Activated CD8-positive, alpha-beta memory T cell treated with anti-CD3 and anti-CD28 coated beads, Interleukin-2, amount 50 U/mL, for 48 hours (primary cell): ENCODE data around the gene RLN3.

Experiments
- DNase-seq: peaks from one replicate; pipeline ENCODE4 v3.0.0-alpha.2; 2020

The RLN3 gene

GRCh38 chr19:14056069-14056666 is 28.2 kb downstream of the RLN3 start:
- DNase-seq, result no peak

DNA sequence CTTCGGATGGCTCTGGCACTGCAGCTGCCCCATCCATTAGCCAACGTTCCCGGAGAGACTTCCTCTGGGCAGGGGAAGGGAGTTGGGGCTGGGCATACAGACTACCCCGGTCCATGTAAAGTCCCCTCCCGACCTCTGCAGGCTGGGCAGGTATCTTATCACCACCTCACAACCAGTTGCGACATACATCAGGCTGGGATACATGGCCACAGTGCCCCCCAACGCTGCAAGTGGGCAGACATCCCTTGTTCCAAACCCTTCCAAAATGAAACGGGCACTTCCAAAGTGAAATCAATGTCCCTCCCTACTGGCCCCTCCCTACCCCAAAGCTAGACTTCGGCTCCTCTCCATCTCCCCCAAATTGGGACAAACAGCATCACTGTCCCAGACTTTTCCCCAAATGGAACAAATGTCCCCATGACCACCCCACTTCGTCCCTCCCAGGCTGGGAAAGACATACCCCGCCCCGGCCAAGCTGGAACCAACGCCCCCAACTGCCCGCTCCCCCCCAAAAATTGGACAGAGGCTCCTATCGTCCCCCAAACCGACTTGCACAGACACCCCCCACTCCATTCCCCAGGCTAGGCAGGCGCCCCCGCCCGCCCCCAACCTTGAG is 28.9 kb downstream of the RLN3 start:
- DNase-seq, result no peak

DNA sequence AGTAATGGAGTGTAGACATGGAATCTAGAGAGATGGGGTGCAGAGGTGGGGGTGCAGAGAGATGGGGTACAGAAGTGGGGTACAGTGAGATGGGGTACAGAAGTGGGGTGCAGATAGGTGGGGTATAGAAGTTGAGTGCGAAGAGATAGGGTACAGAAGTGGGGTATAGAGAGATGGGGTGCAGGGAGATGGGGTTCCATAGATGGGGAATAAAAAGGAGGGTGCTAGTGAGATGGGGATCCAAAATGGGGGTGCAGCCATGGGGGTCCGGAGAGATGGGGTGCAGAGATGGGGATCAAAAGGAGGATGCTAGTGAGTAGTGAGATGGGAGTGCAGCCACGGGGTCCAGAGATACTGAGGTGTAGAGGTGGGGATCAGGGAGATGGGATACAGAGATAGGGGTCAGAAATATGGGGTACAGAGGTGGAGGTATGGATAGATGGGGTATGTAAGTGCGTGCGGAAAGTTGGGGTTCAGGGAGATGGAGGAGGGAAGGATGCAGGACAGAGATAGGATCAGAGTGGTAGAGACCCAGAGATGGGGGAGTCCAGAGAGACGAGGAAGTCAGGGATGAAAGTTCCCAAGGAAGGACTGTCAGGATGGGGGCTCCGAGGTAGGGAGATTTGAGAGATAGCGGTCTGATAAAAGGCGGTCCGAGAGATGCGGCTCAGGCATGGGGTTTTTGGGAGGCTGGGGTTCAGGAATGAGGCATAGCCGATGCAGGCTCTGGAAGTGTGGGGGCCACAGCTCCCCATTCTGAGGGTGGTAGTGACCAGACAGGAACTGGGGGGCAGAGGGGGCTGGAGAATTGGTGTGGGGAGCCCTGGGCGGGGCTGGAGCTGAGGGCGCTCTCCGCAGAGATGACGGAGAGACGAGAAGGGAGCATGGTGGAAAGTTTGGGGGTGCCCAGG is 30.5 kb downstream of the RLN3 start:
- no peak for DNase-seq

GRCh38 chr19:14059093-14059480 is 31.1 kb downstream of the RLN3 start:
- DNase-seq, result peak; percentile 86

- DNase-seq, result no peak
These were observed 31.8 kb downstream of the RLN3 start for GRCh38 chr19:14059652-14060155.

GRCh38 chr19:14061081-14061749 is 33.3 kb downstream of the RLN3 start:
- no peak for DNase-seq

DNA sequence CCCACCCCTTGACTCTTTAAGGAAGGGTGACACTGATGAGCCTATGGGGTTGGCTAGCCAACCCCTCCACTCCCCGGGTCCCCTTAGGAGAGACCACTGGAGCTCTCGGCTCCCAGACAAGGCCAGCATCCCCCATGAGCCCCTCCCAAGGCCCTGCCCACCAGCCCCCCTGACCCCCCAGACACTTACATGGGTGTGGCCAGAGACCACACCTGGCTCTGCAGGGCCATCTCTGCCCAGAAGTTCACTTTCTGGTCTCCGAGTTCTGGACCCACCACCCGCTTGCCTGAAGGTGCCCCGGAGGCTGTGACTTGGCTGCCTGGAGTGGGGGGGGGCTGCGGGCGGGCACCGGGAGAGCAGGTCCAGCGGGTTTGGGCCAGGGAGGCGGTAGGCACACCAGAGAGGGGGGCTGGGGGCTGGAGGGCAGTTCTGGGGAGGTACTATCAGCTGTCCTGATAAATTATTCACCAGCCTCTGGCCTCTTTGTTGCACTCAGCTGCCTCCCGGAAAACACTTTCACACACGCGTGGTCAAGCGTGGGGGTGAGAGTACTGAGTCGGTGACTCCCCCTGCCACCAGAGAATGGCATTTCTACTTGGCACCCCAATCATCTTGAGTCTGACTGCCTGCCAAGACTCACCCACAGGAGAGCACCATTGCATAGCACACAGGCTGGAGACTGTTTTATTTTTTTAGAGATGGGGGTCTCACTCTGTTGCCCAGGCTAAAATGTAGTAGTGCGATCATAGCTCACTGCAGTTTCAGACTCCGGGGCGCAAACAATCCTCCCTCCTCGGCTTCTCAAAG is 34.0 kb downstream of the RLN3 start, which contains the start of gene PALM3:
TSS of gene PALM3 (minus strand) at position 326 of the 807 bp plus-strand sequence. CDS start at position 230, 96 bp downstream.
- DNase-seq, result no peak

DNA sequence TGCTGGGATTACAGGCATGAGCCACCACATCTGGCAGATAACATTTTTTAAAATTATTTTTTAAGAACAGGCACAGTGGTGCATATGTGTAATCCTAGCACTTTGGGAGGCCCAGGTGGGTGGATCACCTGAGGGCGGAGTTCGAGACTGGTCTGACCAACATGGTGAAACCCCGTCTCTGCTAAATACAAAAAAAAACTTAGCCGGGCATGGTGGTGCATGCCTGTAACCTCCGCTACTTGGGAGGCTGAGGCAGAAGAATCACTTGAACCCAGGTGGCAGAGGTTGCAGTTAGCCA is 34.6 kb downstream of the RLN3 start:
- DNase-seq, result no peak

DNA sequence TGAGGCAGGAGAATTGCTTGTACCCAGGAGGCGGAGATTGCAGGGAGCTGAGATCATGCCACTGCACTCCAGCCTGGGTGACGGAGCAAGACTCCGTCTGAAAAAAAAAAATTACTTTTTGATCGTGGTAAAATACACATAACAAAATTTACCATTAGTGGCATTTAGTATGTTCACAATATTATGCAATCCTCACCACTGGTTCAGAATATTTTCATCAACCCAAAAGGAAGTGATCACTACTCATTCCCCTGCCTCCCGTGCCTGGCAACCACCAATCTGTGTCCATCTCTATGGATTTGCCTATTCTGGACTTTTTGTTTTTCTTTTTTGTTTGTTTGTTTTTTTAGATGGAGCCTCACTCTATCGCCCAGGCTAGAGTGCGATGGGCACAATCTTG is 35.2 kb downstream of the RLN3 start:
- no peak for DNase-seq

DNA sequence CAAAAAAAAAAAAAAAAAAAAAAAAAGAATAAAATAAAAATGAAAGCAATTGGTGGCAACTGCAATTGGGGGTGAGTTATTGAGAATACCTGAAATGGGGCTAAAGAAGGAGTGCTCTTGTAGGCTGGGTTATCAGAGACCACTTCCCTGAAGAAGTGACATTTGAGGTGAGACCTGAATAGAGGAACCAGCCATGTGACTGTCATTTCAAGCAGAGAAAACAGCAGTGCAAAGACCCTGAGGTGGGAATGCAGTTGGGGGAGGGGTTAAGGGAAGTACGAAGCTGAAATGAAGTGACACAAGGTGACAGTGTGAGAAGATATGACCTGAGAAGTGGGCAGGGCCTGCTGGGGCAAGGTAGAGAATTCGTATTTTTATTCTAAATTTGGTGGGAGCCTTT is 38.2 kb downstream of the RLN3 start:
- DNase-seq, result no peak

- DNase-seq, result no peak
These were observed 42.5 kb downstream of the RLN3 start for GRCh38 chr19:14070268-14071050.

- peak; percentile 78 for DNase-seq
These were observed 44.8 kb downstream of the RLN3 start, which contains the start of gene MISP3 for GRCh38 chr19:14072535-14073260. TSS of gene MISP3 (plus strand) at chr19:14072786. CDS start at chr19:14073310, 524 bp downstream.

- DNase-seq, result peak; percentile 89
These were observed 45.4 kb downstream of the RLN3 start for GRCh38 chr19:14073261-14073924.

GRCh38 chr19:14073925-14074838 is 46.2 kb downstream of the RLN3 start:
- DNase-seq, result peak; percentile 75

DNA sequence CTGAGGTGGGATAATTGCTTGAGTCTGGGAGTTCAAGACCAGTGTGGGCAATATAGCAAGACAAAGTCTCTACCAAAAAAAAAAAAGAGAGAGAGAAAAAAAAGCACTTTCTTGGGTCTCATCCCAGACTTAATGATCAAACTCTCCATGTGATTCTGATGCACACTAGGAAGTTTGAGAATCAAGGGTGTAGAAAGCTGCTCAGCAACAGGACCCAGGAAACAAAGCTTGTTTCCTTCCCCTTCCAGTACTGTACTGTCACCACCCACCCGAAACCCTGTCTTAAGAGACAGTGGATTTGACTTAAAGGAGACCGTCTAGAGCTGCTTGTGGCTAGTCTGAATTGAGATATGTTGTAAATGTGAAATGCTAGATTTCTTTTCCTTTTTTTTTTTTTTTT is 50.5 kb downstream of the RLN3 start:
- DNase-seq, result no peak
